NT2/D1 (cell line): ENCODE data around the gene CPED1.

Source experiments
- DNase-seq: peaks from one replicate; pipeline ENCODE4 v3.0.0-alpha.2; 2011; ENCODE audit warnings: low read depth, low spot score
- H3K27me3 ChIP-seq: 2 replicates; pipeline ENCODE4 v1.6.0; 2011; ENCODE audit warnings: mild to moderate bottlenecking; ENCODE audit not compliant: insufficient read length, insufficient read depth
- H3K36me3 ChIP-seq: 2 replicates; pipeline ENCODE4 v1.6.1; 2011; ENCODE audit warnings: mild to moderate bottlenecking, low read length, mixed read lengths; ENCODE audit not compliant: insufficient read depth, insufficient read length
- H3K4me1 ChIP-seq: 2 replicates; pipeline ENCODE4 v1.5.1; 2011; ENCODE audit not compliant: insufficient read depth, insufficient read length
- H3K4me3 ChIP-seq: 2 replicates; pipeline ENCODE4 v1.5.1; 2011; ENCODE audit warnings: low read depth; ENCODE audit not compliant: insufficient read length
- H3K9ac ChIP-seq: 2 replicates; pipeline ENCODE4 v1.6.0; 2011; ENCODE audit warnings: low read depth; ENCODE audit not compliant: insufficient read length
- H3K9me3 ChIP-seq: 2 replicates; pipeline ENCODE4 v1.5.1; 2011; ENCODE audit warnings: mild to moderate bottlenecking, low read length; ENCODE audit not compliant: insufficient read depth
- SUZ12 ChIP-seq: IDR thresholded peaks from 2 replicates; pipeline ENCODE4 v1.6.1; 2011; ENCODE audit not compliant: insufficient read length, insufficient read depth; ENCODE audit errors: extremely low read depth
- YY1 ChIP-seq: IDR thresholded peaks from 2 replicates; pipeline ENCODE4 v1.6.1; 2011; ENCODE audit not compliant: insufficient read length, insufficient read depth
- ZNF274 ChIP-seq: IDR thresholded peaks from 2 replicates; pipeline ENCODE4 v1.6.1; 2011; ENCODE audit warnings: mild to moderate bottlenecking, low read depth, low read length

Gene CPED1

DNA sequence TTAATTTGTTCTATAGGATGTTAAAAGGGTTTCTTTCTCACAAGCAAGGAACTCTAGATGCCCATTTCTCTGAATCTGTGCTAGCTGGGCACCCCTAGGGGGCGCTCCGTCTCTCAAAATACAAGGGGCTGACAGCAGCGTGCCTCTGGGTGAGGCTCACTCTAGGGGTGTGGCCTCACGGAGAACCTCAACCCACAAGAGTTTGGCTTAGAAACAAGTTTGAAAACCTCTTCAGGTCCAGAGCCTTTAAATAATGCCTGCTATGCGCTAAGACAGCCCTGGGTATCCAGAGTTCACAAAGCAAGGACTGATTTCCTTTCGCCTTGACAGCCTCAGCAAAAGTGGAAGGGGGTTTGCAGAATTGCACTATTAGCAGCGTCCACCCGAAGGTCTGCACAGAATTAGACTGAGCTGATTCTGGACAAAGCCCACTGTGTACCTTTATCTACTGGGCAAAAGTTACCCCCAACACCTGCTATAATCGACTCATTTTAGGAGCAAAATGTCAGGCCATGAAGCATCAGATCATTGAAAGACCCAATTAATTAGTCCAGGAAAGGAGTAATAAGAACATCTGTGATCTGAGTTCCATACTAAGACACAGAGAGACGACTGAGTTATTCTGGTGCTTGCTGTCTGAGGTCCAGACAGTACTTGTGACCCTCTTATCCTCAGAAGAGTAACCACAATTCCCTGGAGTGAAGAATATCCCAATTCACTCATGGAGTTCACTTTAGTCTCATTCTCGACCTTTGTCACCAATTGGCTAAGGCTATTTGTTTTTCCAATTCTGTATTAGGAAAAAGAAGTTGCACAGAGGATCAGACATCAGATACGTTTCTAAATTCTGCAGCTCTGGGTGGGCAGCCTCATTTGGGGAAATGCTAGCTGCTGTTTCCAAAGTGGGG, 574 bp upstream of the CPED1 start:
- DNase-seq: peak; percentile 87
- Histone ChIP-seq H3K4me1 (no peaks in the 10 kb centered on the region), H3K9me3 (no peaks in the 10 kb centered on the region), H3K36me3 (no peaks in the 10 kb centered on the region), H3K4me3 (peak overlapping the region; percentile 31), H3K27me3 (peaks cover 24% of the 10 kb centered on the region), H3K9ac (peak overlapping the region; percentile 5)
- TF ChIP-seq SUZ12: no peak
- no peak for TF ChIP-seq ZNF274
- TF ChIP-seq YY1: no peak

DNA sequence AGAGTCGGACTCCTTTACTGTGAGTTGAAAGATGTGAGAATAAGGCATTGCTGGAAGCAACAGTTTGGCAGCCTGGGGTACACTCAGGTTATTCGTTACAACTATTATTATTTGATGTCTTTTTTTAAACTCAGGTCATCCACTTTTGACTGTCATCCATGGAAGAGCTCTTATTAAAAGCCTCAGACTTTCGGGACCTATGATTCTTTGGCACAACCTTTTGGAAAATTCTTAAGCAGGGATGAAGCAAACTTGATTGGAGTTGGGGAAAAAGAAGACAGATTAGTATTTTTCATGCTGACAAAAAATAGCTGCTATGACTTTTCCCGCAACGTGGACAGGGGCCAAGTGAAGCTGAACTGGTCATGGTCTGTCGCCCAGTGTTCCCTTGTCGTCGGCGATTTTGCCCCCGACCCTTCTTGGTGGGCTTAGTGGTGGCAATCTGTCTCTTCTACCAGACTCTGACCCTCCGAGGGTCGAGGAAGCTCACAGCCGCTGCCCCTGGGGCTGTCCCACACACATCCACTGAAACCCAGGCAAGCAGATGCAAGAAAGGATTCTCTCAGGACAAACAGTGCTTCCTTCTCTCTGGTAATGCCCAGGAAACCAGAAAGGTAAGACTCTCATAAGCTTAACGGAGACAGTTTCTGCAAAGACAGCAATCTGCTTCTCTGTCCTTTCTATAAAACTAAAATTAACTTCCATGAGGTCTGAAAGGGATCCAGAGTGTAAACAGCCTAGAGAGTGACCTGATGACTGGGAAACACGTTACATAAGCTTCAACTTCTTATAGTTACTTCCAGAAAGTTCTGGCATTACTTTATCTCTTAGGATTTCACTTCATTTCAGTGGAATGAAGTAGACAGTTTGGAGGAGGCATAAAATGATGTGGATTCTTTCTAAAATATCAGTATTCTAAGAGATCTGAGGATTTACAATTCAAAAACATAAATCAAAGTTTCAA, 1.0 kb downstream of the CPED1 start:
- DNase-seq: no peak
- TF ChIP-seq SUZ12: no peak
- TF ChIP-seq YY1: no peak
- TF ChIP-seq ZNF274: no peak
- Histone ChIP-seq H3K9me3 (no peaks in the 10 kb centered on the region), H3K9ac (no peak overlapping the region), H3K27me3 (peaks cover 24% of the 10 kb centered on the region), H3K4me3 (no peak overlapping the region), H3K36me3 (no peaks in the 10 kb centered on the region), H3K4me1 (no peaks in the 10 kb centered on the region)

DNA sequence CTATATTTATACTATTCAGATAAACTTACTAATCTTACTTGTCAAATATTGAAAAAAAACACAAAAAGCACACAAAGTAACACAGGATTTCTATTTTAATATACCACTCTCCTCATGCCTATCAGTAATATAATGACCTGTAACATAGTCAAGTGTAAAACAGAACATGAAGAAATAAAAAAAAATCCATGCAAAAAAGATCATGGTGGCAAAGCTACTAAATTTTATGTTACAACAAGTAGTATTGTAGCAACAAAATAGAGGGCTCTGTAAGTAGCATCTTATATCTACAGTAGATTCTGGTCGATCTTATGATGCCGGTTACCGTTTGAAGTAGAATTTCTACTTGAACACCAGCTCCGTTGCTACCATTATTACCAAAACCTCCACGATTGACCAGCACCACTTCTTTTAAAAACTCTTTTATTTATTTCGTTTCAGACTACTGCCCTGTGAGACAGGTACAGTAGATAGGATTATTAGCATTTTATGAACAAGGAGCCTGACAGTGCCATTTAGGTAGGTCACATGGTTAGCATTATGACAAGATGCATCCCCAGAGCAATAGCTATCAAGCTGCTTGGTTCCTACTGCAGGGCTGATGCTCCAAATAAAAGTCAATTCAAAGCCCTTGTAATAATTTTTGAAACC, 2.1 kb downstream of the CPED1 start:
- TF ChIP-seq YY1 (no peak), ZNF274 (no peak), SUZ12 (no peak)
- Histone ChIP-seq H3K27me3 (peaks cover 24% of the 10 kb centered on the region), H3K9me3 (no peaks in the 10 kb centered on the region), H3K9ac (no peak overlapping the region), H3K4me1 (no peaks in the 10 kb centered on the region), H3K36me3 (no peaks in the 10 kb centered on the region), H3K4me3 (no peak overlapping the region)
- no peak for DNase-seq

DNA sequence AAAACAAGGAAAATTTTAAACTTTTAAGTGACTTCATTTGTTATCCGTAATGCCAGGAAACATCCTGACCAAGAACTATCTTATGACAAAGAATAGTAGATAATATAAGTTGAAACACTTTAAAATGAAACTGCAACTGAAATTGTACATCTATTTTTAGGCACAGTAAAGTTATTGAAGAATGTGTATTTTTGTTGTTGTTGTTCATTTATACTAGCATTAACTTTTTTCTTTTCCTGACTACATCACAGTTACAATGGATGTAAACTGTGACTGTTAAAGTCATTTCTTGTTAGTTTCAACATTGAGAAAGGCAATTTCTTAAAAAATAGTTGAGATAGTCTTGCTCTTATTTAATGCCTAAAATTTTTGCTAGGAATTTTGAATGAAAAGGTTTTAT, 2.6 kb downstream of the CPED1 start:
- H3K4me3 ChIP-seq: no peak overlapping the region
- H3K9me3 ChIP-seq: no peaks in the 10 kb centered on the region
- no peak overlapping the region for H3K9ac ChIP-seq
- H3K36me3 ChIP-seq: no peaks in the 10 kb centered on the region
- DNase-seq: no peak
- no peaks in the 10 kb centered on the region for H3K4me1 ChIP-seq
- TF ChIP-seq SUZ12: no peak
- no peak for TF ChIP-seq YY1
- TF ChIP-seq ZNF274: no peak
- H3K27me3 ChIP-seq: peaks cover 24% of the 10 kb centered on the region

DNA sequence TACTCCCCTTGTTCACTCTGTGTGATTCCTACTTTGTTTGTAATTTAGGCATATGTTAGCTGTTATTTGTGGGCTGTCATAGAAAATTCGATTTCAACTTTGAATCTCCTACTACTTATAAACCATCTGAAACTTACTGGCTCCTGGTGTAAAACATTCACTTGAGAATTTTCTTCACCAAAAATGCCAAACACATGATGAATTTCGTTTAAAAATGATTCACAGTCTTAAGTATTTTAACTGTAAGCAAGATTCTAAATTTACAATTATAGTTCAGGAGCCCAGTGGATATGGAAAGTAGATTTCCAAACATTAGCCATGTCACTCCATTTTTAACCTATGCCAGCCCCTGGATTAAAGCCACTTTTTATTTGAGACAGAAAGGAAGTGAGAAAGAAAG, 3.1 kb downstream of the CPED1 start:
- H3K4me1 ChIP-seq: no peaks in the 10 kb centered on the region
- no peak overlapping the region for H3K4me3 ChIP-seq

DNA sequence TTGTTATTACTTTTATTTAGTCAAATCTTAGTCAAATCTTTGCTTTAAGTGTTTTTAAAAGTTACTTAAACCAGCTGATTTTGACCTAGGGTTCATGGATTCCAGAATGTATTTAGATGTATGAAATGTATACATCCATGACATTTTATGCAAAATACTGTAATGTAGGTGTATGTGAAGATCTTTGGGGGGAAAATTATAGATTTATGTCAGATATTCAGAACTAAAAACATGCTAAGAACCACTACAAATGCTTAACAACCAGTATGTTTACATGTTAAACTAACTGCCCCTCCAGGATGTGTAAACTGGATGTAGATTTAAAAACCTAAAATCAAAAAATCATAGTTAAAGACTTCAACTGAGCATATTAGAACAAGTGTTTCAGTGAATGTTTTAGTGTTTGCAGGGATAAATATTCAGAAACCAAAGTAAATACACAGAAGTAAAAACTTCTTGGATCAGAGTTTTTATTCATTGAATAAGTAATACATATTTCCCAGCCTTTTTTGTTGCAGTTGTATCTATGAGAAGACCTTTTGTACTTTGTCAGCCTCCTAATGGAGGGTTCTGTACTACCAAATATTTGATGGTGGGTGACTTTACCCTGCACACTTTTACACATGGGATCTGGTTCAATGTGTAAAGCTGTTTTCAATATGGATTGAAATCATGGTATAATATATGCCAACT, 3.9 kb downstream of the CPED1 start:
- H3K9ac ChIP-seq: no peak overlapping the region
- no peaks in the 10 kb centered on the region for H3K9me3 ChIP-seq
- peaks cover 24% of the 10 kb centered on the region for H3K27me3 ChIP-seq
- no peaks in the 10 kb centered on the region for H3K4me1 ChIP-seq
- TF ChIP-seq SUZ12 (no peak), YY1 (no peak), ZNF274 (no peak)
- DNase-seq: no peak
- H3K4me3 ChIP-seq: no peak overlapping the region
- no peaks in the 10 kb centered on the region for H3K36me3 ChIP-seq

More for the DNA sequence above, 3.1 kb downstream of the CPED1 start:
- Histone ChIP-seq H3K27me3 (peaks cover 24% of the 10 kb centered on the region), H3K9ac (no peak overlapping the region), H3K36me3 (no peaks in the 10 kb centered on the region), H3K9me3 (no peaks in the 10 kb centered on the region)
- DNase-seq: no peak
- TF ChIP-seq ZNF274: no peak
- no peak for TF ChIP-seq YY1
- no peak for TF ChIP-seq SUZ12
